IPS-11a (cell line): ENCODE measurements around the gene NDUFS6.

Experiments
- H3K4me3 ChIP-seq: one replicate; pipeline ENCODE4 v1.5.1; 2013; ENCODE audit warnings: low read depth, low read length, control low read depth

NDUFS6 gene

GRCh38 chr5:1801222-1801966, at the start of gene NDUFS6:
NDUFS6 (plus strand) TSS chr5:1801407; CDS start chr5:1801418, 11 bp downstream.
- H3K4me3 ChIP-seq, result peak within 1 kb of the TSS; percentile 95

DNA sequence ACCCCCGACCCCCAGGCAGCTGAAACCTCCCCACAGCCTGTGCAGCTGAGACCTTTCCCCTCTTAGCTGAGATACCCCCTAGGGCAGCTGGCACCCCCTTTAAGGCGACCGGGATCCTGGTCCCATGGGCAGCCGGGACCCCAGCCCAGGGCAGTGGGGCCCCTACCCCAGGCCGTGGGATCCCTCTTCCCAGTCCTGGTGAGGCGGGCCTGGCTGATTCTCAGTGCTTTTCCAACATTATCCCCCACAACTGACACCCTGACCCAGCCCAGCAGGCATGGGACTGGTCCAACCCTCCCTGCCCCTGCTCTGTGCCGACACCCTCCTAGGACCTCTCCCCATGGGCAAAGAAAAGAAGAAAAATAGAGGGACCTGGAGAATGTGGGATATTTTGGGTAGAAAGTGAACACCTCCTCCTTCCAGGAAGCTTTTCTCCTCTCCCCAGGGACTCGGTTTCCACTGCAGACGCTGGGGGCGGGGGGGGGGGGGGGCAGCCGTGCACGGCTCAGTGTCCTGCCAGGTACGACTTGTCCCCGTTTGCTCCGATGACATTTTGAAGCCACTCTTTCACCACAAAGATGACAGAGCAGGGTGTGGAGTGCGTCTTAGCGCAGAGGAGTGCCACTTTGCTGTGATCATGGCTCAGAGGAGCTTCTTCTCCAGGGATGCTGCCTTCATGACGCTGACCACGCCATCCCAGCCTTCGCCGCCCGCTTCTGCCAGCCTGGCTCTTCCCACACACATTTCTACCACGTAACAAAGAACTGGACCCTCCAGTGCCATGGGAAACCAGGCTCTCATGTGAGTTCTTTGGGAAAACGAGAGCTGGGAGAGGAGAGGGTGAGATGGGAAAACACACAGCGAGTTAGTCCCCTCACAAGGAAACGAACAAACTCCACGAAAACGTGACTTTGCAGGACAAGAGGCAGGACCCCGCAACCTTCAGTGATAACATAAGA, 49.1 kb upstream of the NDUFS6 start:
- H3K4me3 ChIP-seq, result no peak overlapping the region

GRCh38 chr5:1752881-1753280, 48.3 kb upstream of the NDUFS6 start:
- no peak overlapping the region for H3K4me3 ChIP-seq

GRCh38 chr5:1753490-1753889, 47.7 kb upstream of the NDUFS6 start:
- H3K4me3 ChIP-seq, result no peak overlapping the region

- H3K4me3 ChIP-seq, result no peak overlapping the region
Measured at GRCh38 chr5:1754531-1755220, 46.5 kb upstream of the NDUFS6 start.

GRCh38 chr5:1755321-1755949, 45.8 kb upstream of the NDUFS6 start:
- no peak overlapping the region for H3K4me3 ChIP-seq

- no peak overlapping the region for H3K4me3 ChIP-seq
Measured at GRCh38 chr5:1756481-1756880, 44.7 kb upstream of the NDUFS6 start.

GRCh38 chr5:1757511-1757910, 43.7 kb upstream of the NDUFS6 start:
- H3K4me3 ChIP-seq, result no peak overlapping the region

- no peak overlapping the region for H3K4me3 ChIP-seq
Measured at GRCh38 chr5:1758574-1758973, 42.6 kb upstream of the NDUFS6 start.

- no peak overlapping the region for H3K4me3 ChIP-seq
Measured at GRCh38 chr5:1759378-1759970, 41.7 kb upstream of the NDUFS6 start.

DNA sequence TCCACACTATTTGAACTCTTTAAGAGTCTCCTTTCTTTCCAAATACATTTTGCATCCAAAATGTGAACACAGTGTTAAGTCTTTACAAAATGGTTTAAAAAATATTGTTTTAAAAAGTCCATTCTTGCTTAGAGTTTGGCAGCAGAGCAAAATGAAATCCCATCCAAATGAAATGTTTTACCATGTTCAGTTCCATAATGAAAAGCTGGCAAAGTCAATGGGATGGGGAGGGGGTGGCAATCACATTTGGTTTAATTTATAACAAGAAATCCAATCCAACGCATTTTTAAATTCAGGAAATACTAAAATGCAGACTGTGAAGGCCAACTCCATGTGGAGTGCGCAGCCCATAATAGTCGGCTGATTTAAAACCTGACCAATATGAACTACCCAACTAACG, 41.0 kb upstream of the NDUFS6 start:
- no peak overlapping the region for H3K4me3 ChIP-seq

- no peak overlapping the region for H3K4me3 ChIP-seq
Measured at GRCh38 chr5:1760656-1761452, 40.4 kb upstream of the NDUFS6 start.

DNA sequence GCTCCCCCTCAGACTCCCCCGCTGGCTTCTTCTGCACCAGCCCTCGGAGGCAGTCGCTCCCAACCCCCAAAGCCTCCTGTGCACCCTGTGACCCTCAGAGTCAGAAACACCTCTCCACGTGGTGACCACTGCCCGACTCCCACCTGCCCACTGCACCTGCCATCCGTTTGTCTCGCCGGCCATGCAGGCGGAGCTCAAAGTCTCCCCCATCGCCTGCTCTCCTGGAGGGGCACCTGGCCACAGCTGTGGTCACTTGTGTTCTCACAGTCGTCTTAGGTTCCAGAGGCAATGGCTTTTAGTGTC, 39.8 kb upstream of the NDUFS6 start:
- H3K4me3 ChIP-seq, result no peak overlapping the region

DNA sequence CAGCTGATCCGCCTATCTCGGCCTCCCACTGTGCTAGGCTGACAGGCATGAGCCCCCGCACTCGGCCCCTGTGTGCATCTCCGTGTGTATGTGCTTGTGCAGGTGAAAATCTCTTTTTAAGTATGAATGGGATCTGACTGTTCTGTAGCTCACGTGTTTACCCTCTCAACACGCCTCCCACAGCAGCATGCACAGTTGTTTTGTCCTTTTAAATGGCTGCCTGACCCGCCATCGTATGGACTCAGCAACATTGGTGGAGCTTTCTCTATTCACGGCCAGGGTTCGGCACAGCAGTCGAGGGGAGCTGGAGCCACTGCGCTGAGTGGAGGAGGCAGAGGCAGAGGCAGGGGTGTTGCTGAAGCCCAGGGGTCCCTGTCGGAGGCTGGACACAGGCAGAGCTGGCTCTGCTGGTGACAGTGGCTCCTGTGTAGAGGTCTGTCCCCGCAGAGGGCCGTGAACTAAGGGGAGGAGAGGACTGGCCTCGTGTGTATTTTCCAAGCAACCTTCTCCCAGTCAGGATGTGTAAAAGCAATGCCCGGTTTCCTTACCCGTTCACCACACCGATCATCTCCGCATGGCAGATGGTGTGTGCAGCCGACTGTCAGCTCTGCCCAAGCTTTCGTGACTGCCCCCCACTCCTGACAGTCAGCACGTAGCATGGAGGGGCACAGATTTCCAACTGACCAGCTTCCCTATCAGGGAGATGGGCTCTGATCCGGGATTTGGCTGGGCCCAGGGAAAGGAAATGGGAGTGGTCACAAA, 38.9 kb upstream of the NDUFS6 start:
- H3K4me3 ChIP-seq, result no peak overlapping the region

GRCh38 chr5:1762883-1763547, 38.2 kb upstream of the NDUFS6 start:
- no peak overlapping the region for H3K4me3 ChIP-seq

GRCh38 chr5:1763548-1763911, 37.7 kb upstream of the NDUFS6 start:
- no peak overlapping the region for H3K4me3 ChIP-seq

DNA sequence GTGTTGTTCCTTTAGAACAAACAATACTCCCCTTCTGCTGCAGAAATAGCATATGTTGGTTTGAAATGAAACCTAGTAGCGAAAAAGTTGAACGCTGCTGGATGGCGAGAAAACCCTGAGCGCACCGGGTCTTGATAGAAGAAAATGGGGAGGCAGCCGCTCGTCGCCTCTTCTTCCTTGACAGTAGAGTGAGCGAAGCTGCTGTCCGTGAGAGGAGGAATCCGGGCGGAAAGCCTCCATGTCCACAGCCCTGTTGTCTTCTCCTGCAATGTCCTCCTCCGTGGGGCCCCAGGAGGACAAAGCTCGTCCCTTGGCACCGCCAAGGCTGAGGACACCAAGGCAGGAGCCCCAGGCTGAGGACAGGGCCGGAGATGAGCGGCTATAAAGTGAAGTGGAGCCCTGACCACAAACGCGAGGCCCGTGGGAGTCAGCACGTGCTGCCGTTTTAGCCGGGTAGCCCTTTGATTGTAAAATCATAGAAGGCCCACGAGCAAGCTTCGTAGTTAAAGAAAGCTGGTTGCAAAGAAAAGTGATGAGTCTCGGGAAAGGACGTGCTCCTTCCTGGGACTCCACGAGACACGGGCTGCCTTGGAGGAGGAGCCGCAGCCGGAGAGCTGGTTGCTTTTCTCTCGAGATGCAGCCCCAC, 37.1 kb upstream of the NDUFS6 start:
- H3K4me3 ChIP-seq, result no peak overlapping the region

DNA sequence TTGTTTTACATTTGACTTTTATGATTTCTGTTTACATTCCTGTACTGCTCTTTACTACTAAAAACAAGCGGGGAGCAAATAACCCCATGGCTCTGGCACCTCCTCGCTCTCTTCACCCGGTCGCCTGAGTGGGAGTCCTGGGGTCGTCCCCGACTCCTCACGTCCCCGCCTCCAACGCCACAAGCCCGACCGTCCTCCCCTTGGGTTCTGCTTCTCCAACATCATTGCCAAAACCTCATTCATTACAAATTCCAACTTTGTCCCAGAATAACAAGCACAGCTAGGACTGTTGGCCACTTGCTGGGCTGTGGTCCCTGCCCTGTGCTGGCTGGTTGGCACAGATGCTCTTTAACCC, 36.6 kb upstream of the NDUFS6 start:
- H3K4me3 ChIP-seq, result no peak overlapping the region
